GM23338 (cell line): ENCODE results near the gene NME4. TPM values are rescaled to one million over a fixed set of nuclear protein-coding genes. Genes with fewer than 3 reads are reported as not detected.

Experiments used
- ATAC-seq: fragments of 200-7000 bp; cut with Tn5 transposase; 3 replicates; pipeline ENCODE4 v1.9.1; 2020
- DNase-seq: peaks from one replicate; pipeline ENCODE4 v3.0.0-alpha.2; 2015; ENCODE audit warnings: low spot score
- H2AFZ ChIP-seq: fragments of 200-600 bp; sonication (generic); 2 replicates; pipeline ENCODE4 v1.8.0; 2016; ENCODE audit warnings: antibody characterized with exemption, mild to moderate bottlenecking, moderate library complexity
- H3F3A ChIP-seq: fragments of 200-600 bp; sonication (generic); replicated peaks from 2 replicates; pipeline ENCODE4 v1.8.0; 2017; ENCODE audit warnings: antibody characterized with exemption, mixed run types, low read depth
- H3K27ac ChIP-seq: fragments of 200-600 bp; sonication (generic); 2 replicates; pipeline ENCODE4 v1.6.1; 2016; ENCODE audit warnings: low read depth
- H3K27me3 ChIP-seq: fragments of 200-600 bp; sonication (generic); 2 replicates; pipeline ENCODE4 v1.8.0; 2016; ENCODE audit warnings: mild to moderate bottlenecking, mixed run types, moderate library complexity; ENCODE audit not compliant: insufficient read depth
- H3K36me3 ChIP-seq: fragments of 200-600 bp; sonication (generic); 2 replicates; pipeline ENCODE4 v1.8.0; 2016; ENCODE audit warnings: mild to moderate bottlenecking; ENCODE audit not compliant: insufficient read depth
- H3K4me1 ChIP-seq: fragments of 200-600 bp; sonication (generic); 2 replicates; pipeline ENCODE4 v1.8.0; 2016; ENCODE audit warnings: mild to moderate bottlenecking, moderate library complexity; ENCODE audit not compliant: insufficient read depth
- H3K4me2 ChIP-seq: fragments of 200-600 bp; sonication (generic); 2 replicates; pipeline ENCODE4 v1.7.1; 2017; ENCODE audit warnings: mixed run types
- H3K4me3 ChIP-seq: fragments of 200-600 bp; sonication (generic); 2 replicates; pipeline ENCODE4 v1.6.1; 2016; ENCODE audit warnings: mixed run types
- H3K79me2 ChIP-seq: fragments of 200-600 bp; sonication (generic); replicated peaks from 2 replicates; pipeline ENCODE4 v1.8.0; 2017; ENCODE audit warnings: mild to moderate bottlenecking; ENCODE audit not compliant: insufficient read depth
- H3K9me2 ChIP-seq: fragments of 200-600 bp; sonication (generic); 2 replicates; pipeline ENCODE4 v1.8.0; 2017; ENCODE audit not compliant: insufficient read depth
- H4K20me1 ChIP-seq: fragments of 200-600 bp; sonication (generic); replicated peaks from 2 replicates; pipeline ENCODE4 v1.8.0; 2017; ENCODE audit warnings: mild to moderate bottlenecking; ENCODE audit not compliant: insufficient read depth
- H3K27ac Mint-ChIP-seq: 2 replicates; pipeline ENCODE4 v1.8.0; 2020; ENCODE audit warnings: inconsistent platforms, mild to moderate bottlenecking, moderate library complexity, mixed read lengths
- H3K27me3 Mint-ChIP-seq: 3 replicates; pipeline ENCODE4 v1.8.0; 2022; ENCODE audit warnings: low read depth, mild to moderate bottlenecking, moderate library complexity, mixed read lengths, inconsistent platforms; ENCODE audit not compliant: insufficient read depth, poor library complexity
- H3K36me3 Mint-ChIP-seq: 3 replicates; pipeline ENCODE4 v1.8.0; 2021; ENCODE audit warnings: low read depth, mild to moderate bottlenecking, inconsistent platforms, moderate library complexity, mixed read lengths
- H3K4me1 Mint-ChIP-seq: 3 replicates; pipeline ENCODE4 v1.8.0; 2020; ENCODE audit warnings: mild to moderate bottlenecking, inconsistent platforms, mixed read lengths
- H3K4me3 Mint-ChIP-seq: 3 replicates; pipeline ENCODE4 v1.8.0; 2021; ENCODE audit warnings: moderate library complexity, mild to moderate bottlenecking, inconsistent platforms, mixed read lengths
- H3K9me3 Mint-ChIP-seq: 3 replicates; pipeline ENCODE4 v1.8.0; 2020; ENCODE audit warnings: moderate library complexity, mild to moderate bottlenecking, inconsistent platforms, mixed read lengths
- CREB1 ChIP-seq: fragments of 250-450 bp; sonication (Bioruptor Pico); IDR thresholded peaks from 2 replicates; pipeline ENCODE4 v1.5.0; 2020; ENCODE audit warnings: low read depth, mild to moderate bottlenecking, moderate library complexity
- NANOG ChIP-seq: IDR thresholded peaks from 2 replicates; pipeline ENCODE4 v1.6.1; 2016; ENCODE audit warnings: antibody characterized with exemption, borderline replicate concordance
- STAT1 ChIP-seq: IDR thresholded peaks from one replicate; pipeline ENCODE4 v1.6.1; 2016; ENCODE audit warnings: antibody characterized with exemption; ENCODE audit not compliant: unreplicated experiment
- polyA plus RNA-seq: library from polyadenylated mRNA; unstranded; fragments of >200 nt; fragmentation: Nextera tagmentation; extraction: Ambion mirVana; gene quantifications from 2 replicates; pipeline ENCODE4 v1.2.1, GENCODE V29; 2016
- total RNA-seq: library from RNA; depleted of rRNA; stranded (reverse); fragments of >200 nt; shearing (Covaris generic); gene quantifications from 2 replicates; pipeline ENCODE4 v1.2.3, GENCODE V29; 2014
- TF ChIP-seq, protein P1 (sequence below), 2 experiments: fragments of 200-600 bp in 1 of 2; sonication (generic) in 1 of 2; conservative IDR thresholded peaks; 2 replicates each; pipeline versions ENCODE4 v1.5.1 to v1.6.1; 2016 to 2017; ENCODE audit warnings: antibody characterized with exemption in 2 of 2, low read depth in 2 of 2, mild to moderate bottlenecking in 2 of 2, moderate library complexity in 1 of 2
- TF ChIP-seq, protein P2 (sequence below): IDR thresholded peaks from 2 replicates; pipeline ENCODE4 v1.6.1; 2016; ENCODE audit warnings: antibody characterized with exemption
- TF ChIP-seq, protein P3 (sequence below): IDR thresholded peaks from one replicate; pipeline ENCODE4 v1.6.1; 2018; ENCODE audit warnings: antibody characterized with exemption; ENCODE audit not compliant: unreplicated experiment

Gene NME4
- total and polyA plus RNA-seq, 2 experiments from 2014 or later: 249 to 511 TPM

DNA sequence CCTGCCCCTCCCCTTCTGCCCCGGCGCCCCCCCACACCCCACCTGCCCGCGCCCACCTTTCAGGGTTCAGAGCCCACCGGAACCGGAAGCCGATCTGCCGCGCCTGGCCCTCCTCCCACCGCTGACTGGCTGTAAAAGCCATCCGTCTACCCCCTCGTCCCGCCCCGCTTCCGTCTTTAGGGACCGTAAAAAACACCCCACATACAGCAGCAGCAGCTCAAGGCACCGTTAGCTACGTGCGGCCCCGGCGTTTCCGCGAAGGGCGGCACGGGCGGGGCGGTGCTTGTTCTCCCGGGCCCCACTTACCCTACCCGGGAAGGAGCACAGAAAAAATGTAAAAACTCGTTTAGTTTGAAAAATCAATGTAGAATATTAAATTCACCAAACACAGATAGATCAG is 26.6 kb upstream of the NME4 start, which contains the start of gene MRPL28 (continued):
- TF ChIP-seq, protein P1, sequence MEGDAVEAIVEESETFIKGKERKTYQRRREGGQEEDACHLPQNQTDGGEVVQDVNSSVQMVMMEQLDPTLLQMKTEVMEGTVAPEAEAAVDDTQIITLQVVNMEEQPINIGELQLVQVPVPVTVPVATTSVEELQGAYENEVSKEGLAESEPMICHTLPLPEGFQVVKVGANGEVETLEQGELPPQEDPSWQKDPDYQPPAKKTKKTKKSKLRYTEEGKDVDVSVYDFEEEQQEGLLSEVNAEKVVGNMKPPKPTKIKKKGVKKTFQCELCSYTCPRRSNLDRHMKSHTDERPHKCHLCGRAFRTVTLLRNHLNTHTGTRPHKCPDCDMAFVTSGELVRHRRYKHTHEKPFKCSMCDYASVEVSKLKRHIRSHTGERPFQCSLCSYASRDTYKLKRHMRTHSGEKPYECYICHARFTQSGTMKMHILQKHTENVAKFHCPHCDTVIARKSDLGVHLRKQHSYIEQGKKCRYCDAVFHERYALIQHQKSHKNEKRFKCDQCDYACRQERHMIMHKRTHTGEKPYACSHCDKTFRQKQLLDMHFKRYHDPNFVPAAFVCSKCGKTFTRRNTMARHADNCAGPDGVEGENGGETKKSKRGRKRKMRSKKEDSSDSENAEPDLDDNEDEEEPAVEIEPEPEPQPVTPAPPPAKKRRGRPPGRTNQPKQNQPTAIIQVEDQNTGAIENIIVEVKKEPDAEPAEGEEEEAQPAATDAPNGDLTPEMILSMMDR (conservative IDR thresholded peaks at IDR 0.05; ENCODE audit: low read depth in 2 of 2): no peak
- TF ChIP-seq, protein P2, sequence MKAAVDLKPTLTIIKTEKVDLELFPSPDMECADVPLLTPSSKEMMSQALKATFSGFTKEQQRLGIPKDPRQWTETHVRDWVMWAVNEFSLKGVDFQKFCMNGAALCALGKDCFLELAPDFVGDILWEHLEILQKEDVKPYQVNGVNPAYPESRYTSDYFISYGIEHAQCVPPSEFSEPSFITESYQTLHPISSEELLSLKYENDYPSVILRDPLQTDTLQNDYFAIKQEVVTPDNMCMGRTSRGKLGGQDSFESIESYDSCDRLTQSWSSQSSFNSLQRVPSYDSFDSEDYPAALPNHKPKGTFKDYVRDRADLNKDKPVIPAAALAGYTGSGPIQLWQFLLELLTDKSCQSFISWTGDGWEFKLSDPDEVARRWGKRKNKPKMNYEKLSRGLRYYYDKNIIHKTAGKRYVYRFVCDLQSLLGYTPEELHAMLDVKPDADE: peak; percentile 40; the same call in 1 of the 2 replicates
- TF ChIP-seq, protein P3, sequence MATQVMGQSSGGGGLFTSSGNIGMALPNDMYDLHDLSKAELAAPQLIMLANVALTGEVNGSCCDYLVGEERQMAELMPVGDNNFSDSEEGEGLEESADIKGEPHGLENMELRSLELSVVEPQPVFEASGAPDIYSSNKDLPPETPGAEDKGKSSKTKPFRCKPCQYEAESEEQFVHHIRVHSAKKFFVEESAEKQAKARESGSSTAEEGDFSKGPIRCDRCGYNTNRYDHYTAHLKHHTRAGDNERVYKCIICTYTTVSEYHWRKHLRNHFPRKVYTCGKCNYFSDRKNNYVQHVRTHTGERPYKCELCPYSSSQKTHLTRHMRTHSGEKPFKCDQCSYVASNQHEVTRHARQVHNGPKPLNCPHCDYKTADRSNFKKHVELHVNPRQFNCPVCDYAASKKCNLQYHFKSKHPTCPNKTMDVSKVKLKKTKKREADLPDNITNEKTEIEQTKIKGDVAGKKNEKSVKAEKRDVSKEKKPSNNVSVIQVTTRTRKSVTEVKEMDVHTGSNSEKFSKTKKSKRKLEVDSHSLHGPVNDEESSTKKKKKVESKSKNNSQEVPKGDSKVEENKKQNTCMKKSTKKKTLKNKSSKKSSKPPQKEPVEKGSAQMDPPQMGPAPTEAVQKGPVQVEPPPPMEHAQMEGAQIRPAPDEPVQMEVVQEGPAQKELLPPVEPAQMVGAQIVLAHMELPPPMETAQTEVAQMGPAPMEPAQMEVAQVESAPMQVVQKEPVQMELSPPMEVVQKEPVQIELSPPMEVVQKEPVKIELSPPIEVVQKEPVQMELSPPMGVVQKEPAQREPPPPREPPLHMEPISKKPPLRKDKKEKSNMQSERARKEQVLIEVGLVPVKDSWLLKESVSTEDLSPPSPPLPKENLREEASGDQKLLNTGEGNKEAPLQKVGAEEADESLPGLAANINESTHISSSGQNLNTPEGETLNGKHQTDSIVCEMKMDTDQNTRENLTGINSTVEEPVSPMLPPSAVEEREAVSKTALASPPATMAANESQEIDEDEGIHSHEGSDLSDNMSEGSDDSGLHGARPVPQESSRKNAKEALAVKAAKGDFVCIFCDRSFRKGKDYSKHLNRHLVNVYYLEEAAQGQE: no peak
- no peak for TF ChIP-seq NANOG

DNA sequence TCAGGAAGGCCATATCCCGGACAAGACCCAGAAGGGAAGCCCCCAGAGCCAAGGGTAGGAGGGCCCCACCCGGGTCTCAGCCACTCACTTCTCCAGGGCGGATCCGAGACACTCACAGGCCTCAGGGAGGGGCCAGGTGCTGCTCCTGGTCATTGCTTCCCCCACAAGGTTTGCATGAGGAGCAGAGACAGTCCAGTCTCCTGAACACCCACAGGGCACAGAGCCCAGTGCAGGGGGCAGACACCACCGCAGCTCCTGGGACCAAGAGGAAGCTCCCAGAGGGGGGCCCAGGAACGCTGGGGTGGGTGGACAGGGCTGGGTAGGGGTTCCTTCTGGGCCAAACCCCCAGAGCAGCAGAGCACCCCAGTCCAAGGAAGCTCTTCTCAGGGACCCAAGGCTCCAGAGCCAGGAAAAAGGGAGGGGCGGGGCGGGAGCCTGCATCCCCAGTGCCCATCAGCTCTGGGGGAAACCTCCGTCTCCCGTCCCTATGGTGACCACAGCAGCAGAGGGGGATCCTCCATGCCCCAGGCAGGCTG is 26.0 kb upstream of the NME4 start:
- Mint-ChIP-seq H3K9me3 (no peaks in the 10 kb centered on the region), H3K27ac (no peak overlapping the region), H3K4me3 (peak overlapping the region; percentile 69), H3K27me3 (peaks cover 9% of the 10 kb centered on the region), H3K36me3 (peaks cover 22% of the 10 kb centered on the region), H3K4me1 (peaks cover 12% of the 10 kb centered on the region; the same call in 1 of the 3 replicates)
- H3K27me3 ChIP-seq: no peaks in the 10 kb centered on the region
- H3K4me2 ChIP-seq: peak overlapping the region; percentile 59
- peaks cover 4% of the 10 kb centered on the region for H3F3A ChIP-seq
- H3K79me2 ChIP-seq: no peaks in the 10 kb centered on the region; the same call in 1 of the 2 replicates
- DNase-seq (peak; percentile 30), ATAC-seq (peak; percentile 4)
- peaks cover 4% of the 10 kb centered on the region; the same call in 1 of the 2 replicates for H3K4me1 ChIP-seq
- no peaks in the 10 kb centered on the region for H3K9me2 ChIP-seq
- peaks cover 4% of the 10 kb centered on the region; the same call in 1 of the 2 replicates for H3K36me3 ChIP-seq
- peak overlapping the region; percentile 76; the same call in 1 of the 2 replicates for H3K27ac ChIP-seq
- H3K4me3 ChIP-seq: peak overlapping the region; percentile 27; the same call in 1 of the 2 replicates
- no peaks in the 10 kb centered on the region; the same call in none of the 2 replicates for H4K20me1 ChIP-seq
- no peak overlapping the region for H2AFZ ChIP-seq
- no peak for TF ChIP-seq CREB1 (CRISPR knock-in tag)
- TF ChIP-seq, protein P2: no peak
- TF ChIP-seq, protein P3: no peak
- TF ChIP-seq, protein P1 (conservative IDR thresholded peaks at IDR 0.05; ENCODE audit: low read depth in 2 of 2): no peak
- TF ChIP-seq STAT1: no peak
